ENCODE data around the gene EDRF1.
"Not testable (repeated sequence)": the region's sequence is repeated elsewhere in the genome, so short reads cannot be mapped to it uniquely, and the experiment has no call there.

GRCh38 chr10:125696884-125697283 is 22.6 kb upstream of the EDRF1 start:
- not testable (repeated sequence) for TF ChIP-seq CTCF (conservative IDR thresholded peaks at IDR 0.05; ENCODE audit: low read depth in 2 of 2); POLR2AphosphoS5 (IDR thresholded peaks at IDR 0.05; ENCODE audit: low read depth); CREB1 (CRISPR knock-in tag; IDR thresholded peaks at IDR 0.05; ENCODE audit: low read depth); EZH2phosphoT487 (IDR thresholded peaks at IDR 0.05; ENCODE audit: unreplicated experiment); ZNF331 (CRISPR knock-in tag; IDR thresholded peaks at IDR 0.05; ENCODE audit: low read depth); REST (IDR thresholded peaks at IDR 0.05; ENCODE audit: unreplicated experiment); EZH2 (IDR thresholded peaks at IDR 0.05; ENCODE audit: low read depth, unreplicated experiment)

Data from GM23338 (cell line).